Middle frontal gyrus (tissue), 1 donor: ENCODE data around the gene PTPRS.

Experiments used
- DNase-seq: peaks from one replicate; pipeline ENCODE4 v3.0.0-alpha.2; 2015; ENCODE audit warnings: low spot score; ENCODE audit errors: extremely low spot score

PTPRS gene

DNA sequence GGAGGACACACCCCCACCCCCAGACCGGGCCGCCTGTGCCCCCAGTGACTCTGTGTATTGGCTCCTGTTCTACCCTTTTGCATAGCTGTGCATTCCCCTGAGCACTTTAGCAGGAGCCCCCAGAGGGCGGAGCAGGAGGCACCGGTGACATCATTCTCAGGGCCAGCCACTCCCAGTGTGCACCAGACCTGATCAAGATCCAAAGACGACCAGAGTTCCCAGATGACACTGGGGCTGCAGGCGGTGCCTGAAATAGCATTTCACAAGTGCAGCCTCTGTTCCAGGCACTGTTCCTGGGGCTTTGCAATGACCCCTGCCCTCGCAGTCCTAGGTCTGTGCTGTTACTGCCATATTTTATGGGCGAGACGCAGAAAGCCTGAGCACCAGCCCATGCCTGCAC lies 14.5 kb upstream of the PTPRS start:
- no peak for DNase-seq

DNA sequence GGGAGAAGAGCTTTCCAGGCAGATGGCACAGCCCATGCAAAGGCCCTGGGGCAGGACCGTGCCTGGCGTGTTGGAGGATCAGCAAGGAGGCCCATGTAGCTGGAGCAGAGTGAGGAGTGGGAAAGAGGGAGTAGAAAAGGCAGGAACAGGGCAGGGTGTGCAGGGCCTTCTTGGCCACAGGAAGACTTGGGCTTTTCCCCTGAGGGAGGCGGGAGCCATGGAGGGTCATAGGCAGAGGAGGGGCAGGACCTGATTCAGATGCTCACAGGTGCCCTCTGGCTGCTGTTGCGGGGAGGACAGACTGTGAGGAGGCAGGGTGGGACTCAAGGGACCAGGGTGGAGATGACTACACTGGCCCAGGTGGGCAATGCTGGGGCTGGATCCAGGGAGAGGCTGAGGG lies 13.8 kb upstream of the PTPRS start:
- no peak for DNase-seq

DNA sequence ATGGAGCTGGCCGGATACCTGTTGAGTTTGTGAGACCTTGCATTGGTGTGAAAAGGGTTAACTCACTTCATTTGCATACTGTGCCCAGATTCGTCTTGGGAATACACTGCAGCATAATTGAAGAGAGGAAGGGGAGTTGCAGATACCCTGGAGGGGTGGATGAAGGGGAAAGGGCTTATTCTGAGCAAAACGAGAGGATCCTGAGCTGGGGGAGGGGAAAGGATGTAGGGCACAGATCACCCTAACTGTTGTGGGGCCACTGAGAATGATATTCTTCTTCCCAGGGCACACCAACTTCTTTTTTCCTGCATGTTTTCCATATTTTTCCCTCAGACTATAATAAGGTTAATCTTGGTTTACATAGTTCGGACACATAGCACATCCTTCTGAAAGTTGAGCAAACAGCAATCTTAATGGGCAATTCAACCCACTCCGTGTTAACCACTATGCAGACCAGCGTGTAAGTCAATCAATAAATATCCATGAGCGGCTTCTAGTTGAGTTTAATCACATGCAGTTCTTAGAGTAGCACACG lies 11.7 kb upstream of the PTPRS start:
- no peak for DNase-seq

DNA sequence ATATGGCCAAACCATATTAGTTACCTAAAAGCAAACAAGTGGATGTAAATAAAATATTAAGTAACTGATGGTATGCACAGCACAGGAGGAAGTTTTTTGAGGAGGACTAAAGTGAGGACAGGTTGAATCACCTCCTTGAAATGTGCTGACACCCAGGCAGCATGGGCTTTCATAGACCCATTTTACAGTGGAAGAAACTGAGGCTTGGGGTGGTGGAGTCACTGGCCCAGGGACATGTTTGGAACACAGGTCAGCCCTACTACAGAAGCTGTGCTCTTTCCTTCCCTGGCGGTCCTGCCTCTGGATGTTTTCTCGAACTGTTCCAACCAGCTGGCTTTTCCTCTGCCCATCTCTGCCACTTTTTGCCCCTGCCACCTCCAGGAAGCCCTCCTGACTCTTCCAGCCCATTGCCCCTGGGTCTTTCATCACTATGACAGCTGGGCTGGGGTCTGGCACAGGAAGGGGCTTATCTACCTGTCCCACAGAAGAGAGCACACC lies 11.2 kb upstream of the PTPRS start:
- DNase-seq = no peak

- DNase-seq = no peak
Measured at GRCh38 chr19:5349041-5349440, 8.4 kb upstream of the PTPRS start.

DNA sequence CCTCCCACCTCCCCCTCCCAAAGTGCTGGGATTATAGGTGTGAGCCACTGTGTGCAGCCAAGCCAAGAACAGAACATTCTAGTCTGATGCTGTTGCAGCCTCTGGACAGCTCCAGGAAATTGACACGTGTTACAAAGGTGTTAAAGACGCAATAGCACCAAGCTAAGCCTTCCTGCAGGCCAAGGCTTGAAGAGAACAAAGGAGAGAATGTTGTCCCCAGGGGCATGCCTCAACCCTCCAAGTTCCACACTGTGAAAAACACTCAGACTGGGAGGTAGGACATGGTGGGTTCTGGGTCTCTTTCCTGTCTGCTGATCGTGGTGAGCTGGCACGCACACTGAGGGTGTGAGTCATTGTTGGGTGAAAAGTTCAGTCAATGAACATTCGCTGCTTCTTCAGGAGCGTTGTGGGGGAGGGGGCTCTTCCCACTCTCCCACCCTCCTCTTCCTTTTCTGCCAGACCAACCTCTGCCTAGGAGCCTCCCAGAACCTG lies 5.3 kb upstream of the PTPRS start:
- DNase-seq = no peak

- no peak for DNase-seq
Measured at GRCh38 chr19:5343848-5344247, 3.2 kb upstream of the PTPRS start.

DNA sequence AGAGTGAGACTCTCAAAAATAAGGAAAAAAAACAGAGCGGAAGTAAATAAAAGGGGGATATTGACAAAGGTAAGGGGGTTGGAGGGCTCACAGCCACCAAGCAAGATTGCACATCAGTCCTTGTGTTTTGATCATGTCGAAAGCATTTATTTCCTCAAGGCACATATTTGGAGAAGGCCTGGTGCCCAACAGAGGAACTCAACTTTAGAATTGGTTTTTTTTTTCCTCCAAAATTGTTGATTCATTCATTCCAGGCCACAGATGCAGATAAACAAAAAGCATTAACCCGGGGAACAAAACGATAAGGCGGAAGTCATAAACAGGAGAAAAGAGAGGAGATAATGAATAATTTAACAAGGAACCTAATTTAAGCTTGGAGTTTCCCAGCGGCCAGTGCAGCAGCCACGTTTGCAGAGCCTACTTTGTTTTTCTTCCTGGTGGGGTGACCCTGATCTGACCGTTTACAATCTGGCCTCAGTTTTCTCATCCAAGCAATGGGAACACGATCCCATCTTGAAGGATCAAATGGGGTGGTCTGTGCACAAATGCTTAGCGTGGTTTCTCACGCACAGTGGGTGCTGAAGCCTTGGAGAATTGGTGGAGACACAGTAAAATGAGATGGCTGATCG lies 2.1 kb upstream of the PTPRS start:
- DNase-seq = no peak

- DNase-seq = no peak
Measured at GRCh38 chr19:5341981-5342380, 1.4 kb upstream of the PTPRS start.

DNA sequence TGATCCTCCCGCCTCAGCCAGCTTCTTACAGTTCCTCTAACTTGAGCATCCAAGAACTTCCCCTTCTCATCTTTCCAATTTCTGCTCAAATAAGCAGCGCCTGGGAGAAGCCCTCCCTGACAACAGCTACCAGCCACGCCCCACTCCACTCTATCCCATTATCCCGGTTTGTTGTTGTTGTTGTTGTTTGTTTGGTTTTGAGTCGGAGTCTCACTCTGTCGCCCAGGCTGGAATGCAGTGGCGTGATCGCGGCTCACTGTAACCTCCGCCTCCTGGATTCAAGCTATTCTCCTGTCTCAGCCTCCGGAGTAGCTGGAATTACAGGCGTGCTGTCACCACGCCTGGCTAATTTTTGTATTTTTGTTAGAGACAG lies 822 bp upstream of the PTPRS start:
- DNase-seq = no peak

DNA sequence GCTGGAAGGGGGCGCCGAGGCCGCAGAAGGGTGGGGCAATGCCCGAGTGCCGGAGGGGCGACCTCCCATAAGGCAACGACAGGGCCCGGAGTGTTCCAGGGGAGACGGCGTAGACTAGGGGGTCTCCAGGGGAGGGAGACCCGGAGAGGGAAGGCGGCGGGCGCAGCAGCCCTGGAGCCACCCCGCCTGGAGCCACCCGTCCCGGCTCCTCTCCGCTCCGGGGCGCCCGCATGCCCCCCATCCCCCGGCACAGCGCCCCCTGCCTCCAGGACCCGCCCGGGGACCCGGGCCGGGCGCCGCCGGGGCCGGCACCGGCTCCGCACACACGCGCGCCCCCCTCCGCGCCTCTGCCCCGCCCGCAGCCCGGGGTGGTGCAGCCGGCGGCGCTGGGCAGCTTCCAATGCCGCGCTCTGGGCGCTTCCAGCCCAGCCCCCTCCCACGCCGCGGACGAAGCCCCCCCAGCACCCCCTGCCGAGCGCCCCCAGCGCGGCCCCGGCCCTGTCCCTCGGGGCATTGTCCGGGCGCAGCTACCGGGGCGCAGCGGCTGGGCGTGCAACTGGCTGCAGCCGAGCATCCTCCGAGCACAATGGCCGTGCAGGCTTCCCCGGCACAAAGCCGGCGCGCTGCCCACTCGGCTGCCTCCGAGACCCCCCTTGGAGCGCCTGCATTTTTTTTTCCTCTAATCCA lies 519 bp downstream of the PTPRS start:
- DNase-seq = no peak

DNA sequence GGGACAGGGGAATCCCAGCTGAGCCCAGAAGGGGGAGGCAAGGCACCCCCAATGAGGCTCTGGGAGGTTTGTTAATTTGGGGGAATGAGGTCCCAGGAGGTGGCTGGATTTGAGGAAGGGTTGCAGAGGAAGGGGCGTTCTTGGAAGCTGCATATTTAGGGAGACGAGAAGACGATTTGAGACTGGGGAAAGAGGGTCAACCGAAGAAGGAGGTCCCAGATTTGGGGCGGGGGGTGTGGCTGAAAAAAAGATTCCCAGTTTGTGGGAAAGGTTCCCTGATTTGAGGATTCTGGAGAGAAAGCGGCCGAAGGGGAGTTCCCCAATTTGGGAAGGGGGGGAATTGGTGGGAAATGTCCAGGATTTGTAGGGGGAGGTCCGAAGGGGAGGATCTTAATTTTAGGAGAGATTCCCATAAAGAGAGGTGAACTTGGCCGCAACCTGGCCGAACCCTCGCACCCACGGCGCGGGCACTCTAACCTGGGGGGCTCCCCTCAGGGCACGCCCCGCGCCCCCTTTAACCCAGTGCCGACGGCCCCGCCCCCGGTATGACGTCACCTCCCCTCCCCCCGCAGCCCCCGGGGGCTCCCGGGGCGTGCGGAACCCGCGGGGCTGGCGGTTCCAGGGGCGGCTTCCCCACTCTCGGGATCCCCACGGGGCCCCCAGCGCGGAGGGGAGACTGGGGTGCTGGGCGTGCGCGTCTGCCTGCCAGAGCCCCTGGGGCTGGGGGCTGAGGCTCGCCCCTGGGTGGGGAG lies 1.2 kb downstream of the PTPRS start:
- no peak for DNase-seq

GRCh38 chr19:5338656-5339197 lies 1.9 kb downstream of the PTPRS start:
- no peak for DNase-seq

- no peak for DNase-seq
Measured at GRCh38 chr19:5337708-5338655, 2.6 kb downstream of the PTPRS start.

GRCh38 chr19:5337126-5337525 lies 3.5 kb downstream of the PTPRS start:
- no peak for DNase-seq

- DNase-seq = no peak
Measured at GRCh38 chr19:5336195-5336965, 4.2 kb downstream of the PTPRS start.

DNA sequence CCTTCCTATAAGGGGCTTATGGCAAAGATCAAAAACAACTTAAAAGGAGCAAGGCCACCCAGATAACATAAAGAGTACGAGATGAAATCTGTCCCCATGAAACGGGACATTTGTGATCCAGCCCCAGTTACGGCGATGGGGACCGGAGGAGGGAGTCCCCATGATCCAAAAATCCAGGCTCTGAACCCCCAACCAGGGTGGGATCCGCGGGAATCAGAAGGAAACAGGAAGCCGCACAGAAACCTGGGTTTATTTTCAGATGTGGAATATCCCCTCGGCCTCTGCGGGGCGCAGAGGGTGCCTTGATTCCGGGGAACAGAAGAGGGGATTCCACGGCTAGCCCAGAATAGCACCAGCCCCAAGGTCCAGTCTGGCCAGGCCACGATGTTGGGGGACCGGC lies 5.0 kb downstream of the PTPRS start:
- no peak for DNase-seq

GRCh38 chr19:5334824-5335500 lies 5.7 kb downstream of the PTPRS start:
- no peak for DNase-seq

- DNase-seq = no peak
Measured at GRCh38 chr19:5334366-5334739, 6.3 kb downstream of the PTPRS start.
